ENCODE data around the gene OR10X1. TPM values are rescaled to one million over a fixed set of nuclear protein-coding genes. Genes with fewer than 3 reads are reported as not detected.

Gene OR10X1
- total and polyA plus RNA-seq, 4 donors: not detected

GRCh38 chr1:158534496-158534895 is 45.2 kb downstream of the OR10X1 start:
- no peaks in the 10 kb centered on the region for H3K9me3 ChIP-seq (ENCODE audit: control insufficient read depth in 4 of 4, low read length in 3 of 4)
- DNase-seq (ENCODE audit: low spot score): no peak
- H3K4me3 ChIP-seq (ENCODE audit: low read depth in 1 of 3, low read length in 3 of 3): no peak overlapping the region
- H3K4me1 ChIP-seq (ENCODE audit: control insufficient read depth in 4 of 4, insufficient read depth in 4 of 4, low read length in 3 of 4): no peaks in the 10 kb centered on the region
- H3K9ac ChIP-seq (ENCODE audit: low read depth in 1 of 2, low read length in 2 of 2): no peak overlapping the region
- no peaks in the 10 kb centered on the region for H3K36me3 ChIP-seq (ENCODE audit: control insufficient read depth in 4 of 4, insufficient read depth in 3 of 4, low read depth in 1 of 4, low read length in 3 of 4)
- TF ChIP-seq RAD21 (IDR thresholded peaks at IDR 0.05) (no peak), JUND (IDR thresholded peaks at IDR 0.05) (no peak), MAX (IDR thresholded peaks at IDR 0.05) (no peak), ATF3 (IDR thresholded peaks at IDR 0.05) (no peak), REST (IDR thresholded peaks at IDR 0.05) (no peak), ZBTB33 (IDR thresholded peaks at IDR 0.05) (no peak)
- H3K27ac ChIP-seq (ENCODE audit: low read depth in 1 of 2, low read length in 2 of 2): no peak overlapping the region
- WGBS: 41% methylated on average over 5 of the region's 5 CpGs
- no peaks in the 10 kb centered on the region for H3K27me3 ChIP-seq (ENCODE audit: control insufficient read depth in 4 of 4, insufficient read depth in 4 of 4, low read length in 3 of 4)

Other genes with a start within 250 kb of the OR10X1 start
- gene CD1B, start 248.4 kb downstream of the OR10X1 start, total RNA-seq: under 1 TPM in 1 of 2 donors, not detected in 1; 0.19 TPM
- gene CD1B, start 248.4 kb downstream of the OR10X1 start, polyA plus RNA-seq: not detected
- under 1 TPM; 0.25 to 0.56 TPM for gene CD1E, start 226.0 kb downstream of the OR10X1 start, total RNA-seq
- under 1 TPM in 1 of 2 donors, not detected in 1; 0.09 TPM for gene CD1E, start 226.0 kb downstream of the OR10X1 start, polyA plus RNA-seq
- gene OR10T2, start 180.4 kb downstream of the OR10X1 start, total RNA-seq: not detected
- gene OR10T2, start 180.4 kb downstream of the OR10X1 start, polyA plus RNA-seq: not detected
- not detected for gene OR10K2, start 153.7 kb downstream of the OR10X1 start, total RNA-seq
- gene OR10K2, start 153.7 kb downstream of the OR10X1 start, polyA plus RNA-seq: not detected
- gene OR10K1, start 118.1 kb downstream of the OR10X1 start, total RNA-seq: not detected
- not detected for gene OR10K1, start 118.1 kb downstream of the OR10X1 start, polyA plus RNA-seq
- gene OR10R2, start 107.7 kb downstream of the OR10X1 start, total RNA-seq: not detected
- gene OR10R2, start 107.7 kb downstream of the OR10X1 start, polyA plus RNA-seq: not detected
- gene OR6Y1, start 25.5 kb downstream of the OR10X1 start, total RNA-seq: not detected
- gene OR6Y1, start 25.5 kb downstream of the OR10X1 start, polyA plus RNA-seq: not detected
- not detected for gene OR6P1, start 9.3 kb downstream of the OR10X1 start, total RNA-seq
- not detected for gene OR6P1, start 9.3 kb downstream of the OR10X1 start, polyA plus RNA-seq
- not detected for gene OR10Z1, start 25.4 kb upstream of the OR10X1 start, total RNA-seq
- not detected for gene OR10Z1, start 25.4 kb upstream of the OR10X1 start, polyA plus RNA-seq
- gene SPTA1, start 106.8 kb upstream of the OR10X1 start, total RNA-seq: 100 to 1,000 TPM in 1 of 2 donors, under 1 TPM in 1; 0.08 to 542 TPM
- under 1 TPM in 1 of 2 donors, not detected in 1; 0.08 TPM for gene SPTA1, start 106.8 kb upstream of the OR10X1 start, polyA plus RNA-seq
- not detected for gene OR6K2, start 120.8 kb upstream of the OR10X1 start, total RNA-seq
- gene OR6K2, start 120.8 kb upstream of the OR10X1 start, polyA plus RNA-seq: not detected
- gene OR6K3, start 140.8 kb upstream of the OR10X1 start, total RNA-seq: under 1 TPM in 1 of 2 donors, not detected in 1; 0.19 TPM
- gene OR6K3, start 140.8 kb upstream of the OR10X1 start, polyA plus RNA-seq: not detected
- not detected for gene OR6K6, start 174.8 kb upstream of the OR10X1 start, total RNA-seq
- not detected for gene OR6K6, start 174.8 kb upstream of the OR10X1 start, polyA plus RNA-seq
- not detected for gene OR6N1, start 192.3 kb upstream of the OR10X1 start, total RNA-seq
- gene OR6N1, start 192.3 kb upstream of the OR10X1 start, polyA plus RNA-seq: not detected
- not detected for gene OR6N2, start 201.3 kb upstream of the OR10X1 start, total RNA-seq
- not detected for gene OR6N2, start 201.3 kb upstream of the OR10X1 start, polyA plus RNA-seq